ENCODE measurements around the gene ARHGAP24.

DNA sequence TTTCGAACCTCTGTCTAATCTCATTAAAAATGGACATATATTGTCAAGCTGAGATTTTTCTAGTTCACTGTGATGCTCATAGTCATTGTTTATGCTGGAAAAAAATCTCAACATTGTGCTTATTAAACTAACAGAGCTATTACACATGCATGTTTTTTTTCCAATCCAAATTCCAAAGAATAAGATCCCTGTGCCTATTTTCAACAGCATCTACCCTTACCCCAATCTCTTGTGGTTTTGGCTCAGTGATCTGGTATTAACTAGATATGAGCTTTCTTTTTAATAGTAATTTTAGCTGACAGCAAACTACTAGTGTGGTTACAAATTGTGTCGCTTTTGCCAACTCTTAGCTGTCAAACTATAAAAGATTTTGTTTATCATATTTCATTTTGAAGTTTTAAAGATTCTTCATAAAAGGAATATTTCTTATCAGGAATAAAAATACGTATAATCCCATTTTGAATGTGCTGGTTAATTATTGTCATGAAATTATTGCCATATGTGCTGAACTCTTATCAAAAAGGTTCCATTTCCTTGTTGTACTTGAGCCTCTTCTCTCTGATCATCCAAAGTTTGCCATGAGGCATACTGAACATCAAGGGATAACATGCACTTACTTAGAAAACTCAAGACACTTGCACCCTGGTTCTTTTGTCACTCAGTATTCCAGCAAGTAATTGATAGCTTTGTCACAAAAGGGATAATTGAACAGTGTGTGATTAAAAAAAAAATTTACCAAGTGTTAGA lies 241.2 kb downstream of the ARHGAP24 start:
- TF ChIP-seq, protein P1, sequence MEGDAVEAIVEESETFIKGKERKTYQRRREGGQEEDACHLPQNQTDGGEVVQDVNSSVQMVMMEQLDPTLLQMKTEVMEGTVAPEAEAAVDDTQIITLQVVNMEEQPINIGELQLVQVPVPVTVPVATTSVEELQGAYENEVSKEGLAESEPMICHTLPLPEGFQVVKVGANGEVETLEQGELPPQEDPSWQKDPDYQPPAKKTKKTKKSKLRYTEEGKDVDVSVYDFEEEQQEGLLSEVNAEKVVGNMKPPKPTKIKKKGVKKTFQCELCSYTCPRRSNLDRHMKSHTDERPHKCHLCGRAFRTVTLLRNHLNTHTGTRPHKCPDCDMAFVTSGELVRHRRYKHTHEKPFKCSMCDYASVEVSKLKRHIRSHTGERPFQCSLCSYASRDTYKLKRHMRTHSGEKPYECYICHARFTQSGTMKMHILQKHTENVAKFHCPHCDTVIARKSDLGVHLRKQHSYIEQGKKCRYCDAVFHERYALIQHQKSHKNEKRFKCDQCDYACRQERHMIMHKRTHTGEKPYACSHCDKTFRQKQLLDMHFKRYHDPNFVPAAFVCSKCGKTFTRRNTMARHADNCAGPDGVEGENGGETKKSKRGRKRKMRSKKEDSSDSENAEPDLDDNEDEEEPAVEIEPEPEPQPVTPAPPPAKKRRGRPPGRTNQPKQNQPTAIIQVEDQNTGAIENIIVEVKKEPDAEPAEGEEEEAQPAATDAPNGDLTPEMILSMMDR (conservative IDR thresholded peaks at IDR 0.05): no peak
- no peak for TF ChIP-seq ZFX (IDR thresholded peaks at IDR 0.05)
